Activated naive CD8-positive, alpha-beta T cell treated with anti-CD3 and anti-CD28 coated beads, Interleukin-2, amount 50 U/mL, for 24 hours (primary cell): ENCODE data around the gene SV2C.
A peak's percentile ranks its signal among the peaks of the same experiment; 100 is the strongest.

ENCODE experiments used
- ATAC-seq: fragments of 150-1000 bp; cut with Tn5 transposase; one replicate; pipeline ENCODE4 v1.10.0; 2021
- DNase-seq: peaks from one replicate; pipeline ENCODE4 v3.0.0; 2021
- H3K27ac Mint-ChIP-seq: one replicate; pipeline ENCODE4 v1.8.0; 2021; ENCODE audit warnings: mild to moderate bottlenecking, mixed read lengths
- H3K27me3 Mint-ChIP-seq: one replicate; pipeline ENCODE4 v1.8.0; 2021; ENCODE audit warnings: mixed read lengths
- H3K36me3 Mint-ChIP-seq: one replicate; pipeline ENCODE4 v1.8.0; 2021; ENCODE audit warnings: low read depth, mixed read lengths
- H3K4me1 Mint-ChIP-seq: one replicate; pipeline ENCODE4 v1.8.0; 2021; ENCODE audit warnings: mixed read lengths
- H3K4me3 Mint-ChIP-seq: one replicate; pipeline ENCODE4 v1.8.0; 2021; ENCODE audit warnings: mild to moderate bottlenecking, moderate library complexity, mixed read lengths
- H3K9me3 Mint-ChIP-seq: one replicate; pipeline ENCODE4 v1.8.0; 2021; ENCODE audit warnings: mixed read lengths

SV2C gene

GRCh38 chr5:76134646-76135045 lies 51.5 kb downstream of the SV2C start:
- H3K4me1 Mint-ChIP-seq: no peaks in the 10 kb centered on the region
- H3K9me3 Mint-ChIP-seq: no peaks in the 10 kb centered on the region
- H3K27ac Mint-ChIP-seq: no peak overlapping the region
- peaks cover 14% of the 10 kb centered on the region for H3K27me3 Mint-ChIP-seq
- no peak for DNase-seq
- no peaks in the 10 kb centered on the region for H3K36me3 Mint-ChIP-seq
- no peak overlapping the region for H3K4me3 Mint-ChIP-seq
- no peak for ATAC-seq

- H3K4me1 Mint-ChIP-seq: no peaks in the 10 kb centered on the region
- H3K27ac Mint-ChIP-seq: no peak overlapping the region
- H3K27me3 Mint-ChIP-seq: peaks cover 5% of the 10 kb centered on the region
- ATAC-seq: no peak
- no peak for DNase-seq
- no peaks in the 10 kb centered on the region for H3K9me3 Mint-ChIP-seq
- H3K4me3 Mint-ChIP-seq: no peak overlapping the region
- H3K36me3 Mint-ChIP-seq: no peaks in the 10 kb centered on the region
These were observed 54.8 kb downstream of the SV2C start for GRCh38 chr5:76137887-76138542.

- no peak for ATAC-seq
- H3K4me3 Mint-ChIP-seq: no peak overlapping the region
- H3K9me3 Mint-ChIP-seq: no peaks in the 10 kb centered on the region
- no peak for DNase-seq
- H3K27ac Mint-ChIP-seq: no peak overlapping the region
- no peaks in the 10 kb centered on the region for H3K27me3 Mint-ChIP-seq
- H3K4me1 Mint-ChIP-seq: no peaks in the 10 kb centered on the region
- no peaks in the 10 kb centered on the region for H3K36me3 Mint-ChIP-seq
These were observed 60.7 kb downstream of the SV2C start for GRCh38 chr5:76143884-76144283.

- DNase-seq: no peak
- Mint-ChIP-seq H3K4me3 (no peak overlapping the region), H3K27me3 (no peaks in the 10 kb centered on the region), H3K27ac (no peak overlapping the region), H3K4me1 (no peaks in the 10 kb centered on the region), H3K36me3 (no peaks in the 10 kb centered on the region), H3K9me3 (no peaks in the 10 kb centered on the region)
- no peak for ATAC-seq
These were observed 61.5 kb downstream of the SV2C start for GRCh38 chr5:76144513-76145274.

- no peak for ATAC-seq
- Mint-ChIP-seq H3K4me1 (no peaks in the 10 kb centered on the region), H3K27ac (no peak overlapping the region), H3K9me3 (no peaks in the 10 kb centered on the region), H3K4me3 (no peak overlapping the region), H3K36me3 (no peaks in the 10 kb centered on the region), H3K27me3 (no peaks in the 10 kb centered on the region)
- peak; percentile 2 for DNase-seq
These were observed 62.8 kb downstream of the SV2C start for GRCh38 chr5:76145945-76146344.

GRCh38 chr5:76149636-76150035 lies 66.5 kb downstream of the SV2C start:
- DNase-seq (no peak), ATAC-seq (no peak)
- Mint-ChIP-seq H3K4me3 (no peak overlapping the region), H3K27me3 (peaks cover 4% of the 10 kb centered on the region), H3K4me1 (no peaks in the 10 kb centered on the region), H3K27ac (no peak overlapping the region), H3K36me3 (no peaks in the 10 kb centered on the region), H3K9me3 (no peaks in the 10 kb centered on the region)

- Mint-ChIP-seq H3K27ac (no peak overlapping the region), H3K9me3 (peaks cover 9% of the 10 kb centered on the region), H3K4me1 (no peaks in the 10 kb centered on the region), H3K27me3 (peaks cover 11% of the 10 kb centered on the region), H3K36me3 (no peaks in the 10 kb centered on the region), H3K4me3 (no peak overlapping the region)
- ATAC-seq: no peak
- no peak for DNase-seq
These were observed 69.0 kb downstream of the SV2C start for GRCh38 chr5:76152161-76152560.

GRCh38 chr5:76152700-76153099 lies 69.5 kb downstream of the SV2C start:
- no peaks in the 10 kb centered on the region for H3K4me1 Mint-ChIP-seq
- H3K27me3 Mint-ChIP-seq: peaks cover 11% of the 10 kb centered on the region
- no peak overlapping the region for H3K27ac Mint-ChIP-seq
- no peak overlapping the region for H3K4me3 Mint-ChIP-seq
- no peak for ATAC-seq
- no peak for DNase-seq
- H3K9me3 Mint-ChIP-seq: peaks cover 12% of the 10 kb centered on the region
- H3K36me3 Mint-ChIP-seq: no peaks in the 10 kb centered on the region

GRCh38 chr5:76153271-76153670 lies 70.1 kb downstream of the SV2C start:
- Mint-ChIP-seq H3K9me3 (peaks cover 12% of the 10 kb centered on the region), H3K4me3 (no peak overlapping the region), H3K27me3 (peaks cover 11% of the 10 kb centered on the region), H3K4me1 (no peaks in the 10 kb centered on the region), H3K27ac (no peak overlapping the region), H3K36me3 (no peaks in the 10 kb centered on the region)
- DNase-seq: no peak
- no peak for ATAC-seq

- H3K27ac Mint-ChIP-seq: no peak overlapping the region
- H3K4me1 Mint-ChIP-seq: no peaks in the 10 kb centered on the region
- H3K36me3 Mint-ChIP-seq: no peaks in the 10 kb centered on the region
- H3K27me3 Mint-ChIP-seq: peaks cover 11% of the 10 kb centered on the region
- ATAC-seq: no peak
- no peak for DNase-seq
- H3K4me3 Mint-ChIP-seq: no peak overlapping the region
- peaks cover 12% of the 10 kb centered on the region for H3K9me3 Mint-ChIP-seq
These were observed 71.0 kb downstream of the SV2C start for GRCh38 chr5:76154009-76154690.

- no peak for ATAC-seq
- no peak overlapping the region for H3K4me3 Mint-ChIP-seq
- peaks cover 12% of the 10 kb centered on the region for H3K9me3 Mint-ChIP-seq
- H3K36me3 Mint-ChIP-seq: no peaks in the 10 kb centered on the region
- H3K4me1 Mint-ChIP-seq: no peaks in the 10 kb centered on the region
- no peak overlapping the region for H3K27ac Mint-ChIP-seq
- peaks cover 11% of the 10 kb centered on the region for H3K27me3 Mint-ChIP-seq
- DNase-seq: no peak
These were observed 72.4 kb downstream of the SV2C start for GRCh38 chr5:76155536-76155935.

- ATAC-seq (no peak), DNase-seq (no peak)
- Mint-ChIP-seq H3K4me3 (no peak overlapping the region), H3K4me1 (no peaks in the 10 kb centered on the region), H3K27ac (no peak overlapping the region), H3K27me3 (peaks cover 3% of the 10 kb centered on the region), H3K36me3 (no peaks in the 10 kb centered on the region), H3K9me3 (peaks cover 10% of the 10 kb centered on the region)
These were observed 79.2 kb downstream of the SV2C start for GRCh38 chr5:76162335-76162734.

GRCh38 chr5:76163111-76163628 lies 80.0 kb downstream of the SV2C start:
- DNase-seq (no peak), ATAC-seq (no peak)
- H3K4me1 Mint-ChIP-seq: no peaks in the 10 kb centered on the region
- peaks cover 3% of the 10 kb centered on the region for H3K27me3 Mint-ChIP-seq
- H3K36me3 Mint-ChIP-seq: no peaks in the 10 kb centered on the region
- H3K4me3 Mint-ChIP-seq: no peak overlapping the region
- no peak overlapping the region for H3K27ac Mint-ChIP-seq
- peaks cover 9% of the 10 kb centered on the region for H3K9me3 Mint-ChIP-seq

GRCh38 chr5:76165029-76165428 lies 81.8 kb downstream of the SV2C start:
- H3K27me3 Mint-ChIP-seq: peaks cover 8% of the 10 kb centered on the region
- no peaks in the 10 kb centered on the region for H3K4me1 Mint-ChIP-seq
- ATAC-seq (no peak), DNase-seq (no peak)
- H3K36me3 Mint-ChIP-seq: no peaks in the 10 kb centered on the region
- no peak overlapping the region for H3K4me3 Mint-ChIP-seq
- H3K9me3 Mint-ChIP-seq: peaks cover 9% of the 10 kb centered on the region
- H3K27ac Mint-ChIP-seq: no peak overlapping the region
